Osteocyte (in vitro differentiated cells): ENCODE measurements around the gene PSAPL1. TPM values are rescaled to one million over a fixed set of nuclear protein-coding genes. Genes with fewer than 3 reads are reported as not detected.
"Not testable (repeated sequence)": the region's sequence is repeated elsewhere in the genome, so short reads cannot be mapped to it uniquely, and the experiment has no call there.

ENCODE experiments used
- DNase-seq: peaks from one replicate; pipeline ENCODE4 v3.0.0; 2021; ENCODE audit warnings: mixed read lengths; ENCODE audit not compliant: unreplicated experiment; ENCODE audit errors: extremely low spot score
- H3K27ac Mint-ChIP-seq: one replicate; pipeline ENCODE4 v1.8.0; 2021; ENCODE audit warnings: mild to moderate bottlenecking, mixed read lengths; ENCODE audit not compliant: unreplicated experiment
- H3K27me3 Mint-ChIP-seq: one replicate; pipeline ENCODE4 v1.8.0; 2021; ENCODE audit warnings: mixed read lengths; ENCODE audit not compliant: unreplicated experiment
- H3K36me3 Mint-ChIP-seq: one replicate; pipeline ENCODE4 v1.8.0; 2021; ENCODE audit warnings: mixed read lengths; ENCODE audit not compliant: unreplicated experiment
- H3K4me1 Mint-ChIP-seq: one replicate; pipeline ENCODE4 v1.8.0; 2021; ENCODE audit warnings: mixed read lengths; ENCODE audit not compliant: unreplicated experiment
- H3K4me3 Mint-ChIP-seq: one replicate; pipeline ENCODE4 v1.8.0; 2021; ENCODE audit warnings: mild to moderate bottlenecking, moderate library complexity, mixed read lengths; ENCODE audit not compliant: unreplicated experiment
- H3K9me3 Mint-ChIP-seq: one replicate; pipeline ENCODE4 v1.8.0; 2021; ENCODE audit warnings: mixed read lengths; ENCODE audit not compliant: unreplicated experiment
- CTCF ChIP-seq: fragments of 200-600 bp; sonication (generic); IDR thresholded peaks from 2 replicates; pipeline ENCODE4 v1.5.0; 2021; ENCODE audit warnings: antibody characterized with exemption, mild to moderate bottlenecking, moderate library complexity
- total RNA-seq: library from RNA; stranded (reverse); gene quantifications from 2 replicates; pipeline ENCODE4 v1.2.1, GENCODE V29; 2021

Gene PSAPL1
- total RNA-seq, 1 donor from 2014 or later = not detected

- Mint-ChIP-seq H3K36me3 (no peaks in the 10 kb centered on the region), H3K27me3 (peaks cover 5% of the 10 kb centered on the region), H3K27ac (no peak overlapping the region), H3K4me3 (no peak overlapping the region), H3K9me3 (no peaks in the 10 kb centered on the region), H3K4me1 (no peaks in the 10 kb centered on the region)
- TF ChIP-seq CTCF = no peak
- no peak for DNase-seq
These were observed 22.7 kb upstream of the PSAPL1 start for GRCh38 chr4:7457201-7458065.

GRCh38 chr4:7452802-7453201 lies 18.1 kb upstream of the PSAPL1 start:
- not testable (repeated sequence) for DNase-seq, H3K27ac Mint-ChIP-seq, H3K4me3 Mint-ChIP-seq, H3K4me1 Mint-ChIP-seq, H3K36me3 Mint-ChIP-seq, H3K27me3 Mint-ChIP-seq, H3K9me3 Mint-ChIP-seq

GRCh38 chr4:7451800-7452199 lies 17.1 kb upstream of the PSAPL1 start:
- Mint-ChIP-seq H3K4me3 (no peak overlapping the region), H3K27ac (no peak overlapping the region), H3K27me3 (no peaks in the 10 kb centered on the region), H3K9me3 (no peaks in the 10 kb centered on the region), H3K4me1 (no peaks in the 10 kb centered on the region), H3K36me3 (no peaks in the 10 kb centered on the region)
- DNase-seq = no peak
- TF ChIP-seq CTCF = no peak

GRCh38 chr4:7451434-7451789 lies 16.7 kb upstream of the PSAPL1 start:
- Mint-ChIP-seq H3K36me3 (no peaks in the 10 kb centered on the region), H3K27me3 (no peaks in the 10 kb centered on the region), H3K4me1 (no peaks in the 10 kb centered on the region), H3K4me3 (no peak overlapping the region), H3K27ac (no peak overlapping the region), H3K9me3 (no peaks in the 10 kb centered on the region)
- no peak for TF ChIP-seq CTCF
- DNase-seq = no peak

GRCh38 chr4:7450775-7451433 lies 16.2 kb upstream of the PSAPL1 start:
- H3K36me3 Mint-ChIP-seq = no peaks in the 10 kb centered on the region
- H3K9me3 Mint-ChIP-seq = no peaks in the 10 kb centered on the region
- no peaks in the 10 kb centered on the region for H3K4me1 Mint-ChIP-seq
- H3K27me3 Mint-ChIP-seq = no peaks in the 10 kb centered on the region
- no peak for DNase-seq
- TF ChIP-seq CTCF = no peak
- H3K27ac Mint-ChIP-seq = no peak overlapping the region
- H3K4me3 Mint-ChIP-seq = no peak overlapping the region
